K562 (cell line): ENCODE measurements around the gene UGT2B7. TPM values are rescaled to one million over a fixed set of nuclear protein-coding genes. Genes with fewer than 3 reads are reported as not detected.

Experiments
- ATAC-seq: fragments of 200-7000 bp; cut with Tn5 transposase; 3 replicates; pipeline ENCODE4 v1.9.1; 2020; ENCODE audit warnings: moderate library complexity
- BruUV-seq: library from RNA; stranded (reverse); fragments of 400-500 nt; replicated peaks from 2 replicates; lab custom pipeline; 2021; lab: Mats Ljungman, UMichigan
- CTCF ChIA-PET: fragments of 300-600 bp; formaldehyde crosslinking; extraction: SDS; loops from one replicate; lab custom pipeline; 2021; ENCODE audit warnings: low intra/inter-chr PET ratio; lab: Yijun Ruan, JAX
- POLR2A ChIA-PET: fragments of 300-600, 350-650 bp; sonication (Branson Sonifier 250); formaldehyde crosslinking; extraction: SDS; loops from one replicate; lab custom pipeline; 2021; ENCODE audit warnings: antibody characterized with exemption, inconsistent platforms; lab: Yijun Ruan, JAX
- DNase-seq, 4 experiments: peaks; one replicate each; pipeline versions ENCODE4 v3.0.0 to v3.0.0-alpha.2; 2011 to 2018; ENCODE audit warnings: low spot score in 3 of 4, mixed read lengths in 3 of 4; ENCODE audit errors: extremely low read depth in 1 of 4
- FAIRE-seq: peaks from 2 replicates; lab custom pipeline; 2011; peaks lifted over from hg19 to GRCh38; lab: Jason Lieb, UNC
- H2AFZ ChIP-seq: 2 replicates; pipeline ENCODE4 v1.6.0; 2011; ENCODE audit warnings: low read depth, low read length, control low read depth, inconsistent platforms
- H3K27ac ChIP-seq: fragments of 200-600 bp; 3 replicates; pipeline ENCODE4 v1.8.0; 2011; ENCODE audit warnings: low read depth, mild to moderate bottlenecking, control low read depth, inconsistent platforms, low read length, moderate library complexity, mixed read lengths; ENCODE audit errors: extremely low read depth
- H3K27me3 ChIP-seq, 2 experiments: fragments of 300-600 bp in 1 of 2; 2 replicates in 1 of 2; 3 replicates in 1 of 2; pipeline versions ENCODE4 v1.6.0 to v1.8.0; 2011; ENCODE audit warnings: inconsistent platforms in 2 of 2, low read length in 2 of 2, mild to moderate bottlenecking in 1 of 2, mixed read lengths in 1 of 2, moderate library complexity in 1 of 2; ENCODE audit not compliant: control insufficient read depth in 2 of 2, insufficient read depth in 2 of 2
- H3K36me3 ChIP-seq: fragments of 300-600 bp; 3 replicates; pipeline ENCODE4 v1.8.0; 2011; ENCODE audit warnings: mild to moderate bottlenecking, low read length, inconsistent platforms; ENCODE audit not compliant: control insufficient read depth, insufficient read depth
- H3K4me1 ChIP-seq, 2 experiments: fragments of 200-600 bp in 1 of 2; replicated peaks in 1 of 2; 2 replicates in 1 of 2; 3 replicates in 1 of 2; pipeline versions ENCODE4 v1.5.1 to v1.8.0; 2011; ENCODE audit warnings: inconsistent platforms in 2 of 2, low read length in 2 of 2, mild to moderate bottlenecking in 1 of 2, mixed read lengths in 1 of 2, moderate library complexity in 1 of 2; ENCODE audit not compliant: control insufficient read depth in 2 of 2, insufficient read depth in 2 of 2
- H3K4me2 ChIP-seq: 2 replicates; pipeline ENCODE4 v1.6.1; 2011; ENCODE audit warnings: low read length, control low read depth, inconsistent platforms, mixed read lengths; ENCODE audit not compliant: insufficient read depth
- H3K4me3 ChIP-seq: fragments of 200-600 bp; sonication (generic), shearing (Covaris generic); 2 replicates; pipeline ENCODE4 v1.5.1; 2016; ENCODE audit warnings: control low read depth, inconsistent platforms
- H3K79me2 ChIP-seq: fragments of 200-600 bp; 3 replicates; pipeline ENCODE4 v1.8.0; 2011; ENCODE audit warnings: low read length, inconsistent platforms; ENCODE audit not compliant: control insufficient read depth, insufficient read depth
- H3K9ac ChIP-seq, 2 experiments: 2 replicates each; pipeline versions ENCODE4 v1.6.0 to v1.6.1; 2011; ENCODE audit warnings: low read depth in 2 of 2, low read length in 2 of 2, control low read depth in 1 of 2, inconsistent platforms in 1 of 2, mild to moderate bottlenecking in 1 of 2, mixed read lengths in 1 of 2; ENCODE audit not compliant: insufficient read depth in 1 of 2
- H3K9me1 ChIP-seq: one replicate; pipeline ENCODE4 v1.6.0; 2011; ENCODE audit warnings: inconsistent platforms, mild to moderate bottlenecking, low read length, moderate library complexity; ENCODE audit not compliant: control insufficient read depth, insufficient read depth
- H3K9me3 ChIP-seq: replicated peaks from 2 replicates; pipeline ENCODE4 v1.5.1; 2011; ENCODE audit warnings: low read depth, low read length, inconsistent platforms; ENCODE audit not compliant: control insufficient read depth, insufficient read depth
- H4K20me1 ChIP-seq: replicated peaks from 2 replicates; pipeline ENCODE4 v1.6.1; 2011; ENCODE audit warnings: low read length, inconsistent platforms, mixed read lengths; ENCODE audit not compliant: control insufficient read depth, insufficient read depth
- CREB1 ChIP-seq, 2 experiments: sonication (generic) in 1 of 2; formaldehyde crosslinking in 1 of 2; IDR thresholded peaks; 2 replicates each; pipeline versions ENCODE4 v1.6.1 to v1.8.0; 2012 to 2022; ENCODE audit warnings: inconsistent platforms in 1 of 2, mild to moderate bottlenecking in 1 of 2, missing genetic modification reagents in 1 of 2, moderate library complexity in 1 of 2
- MCM5 ChIP-seq: fragments of 450-650 bp; IDR thresholded peaks from 2 replicates; pipeline ENCODE4 v1.6.1; 2016; ENCODE audit warnings: low read depth
- PML ChIP-seq: IDR thresholded peaks from 2 replicates; pipeline ENCODE4 v1.6.1; 2012; ENCODE audit warnings: low read length, inconsistent platforms
- SMARCA5 ChIP-seq: fragments of 450-650 bp; IDR thresholded peaks from 2 replicates; pipeline ENCODE4 v1.6.1; 2016
- STAT5A ChIP-seq: IDR thresholded peaks from 2 replicates; pipeline ENCODE4 v1.6.1; 2012; ENCODE audit warnings: low read length, inconsistent platforms, borderline replicate concordance
- WHSC1 ChIP-seq: IDR thresholded peaks from one replicate; pipeline ENCODE4 v1.6.1; 2012; ENCODE audit warnings: low read length, control low read depth, inconsistent platforms
- ZKSCAN1 ChIP-seq: fragments of 150-350 bp; IDR thresholded peaks from 2 replicates; pipeline ENCODE4 v1.6.1; 2016; ENCODE audit warnings: low read depth, low read length
- ZNF3 ChIP-seq: fragments of 250-450 bp; sonication (Bioruptor Pico); IDR thresholded peaks from 2 replicates; pipeline ENCODE4 v1.5.0; 2021; ENCODE audit warnings: mild to moderate bottlenecking, moderate library complexity
- ZNF316 ChIP-seq: fragments of 450-650 bp; IDR thresholded peaks from 2 replicates; pipeline ENCODE4 v1.6.1; 2016
- WGBS: fragments of 100-300 bp; shearing (Covaris generic); methylation state at CpG from one replicate; pipeline ENCODE4 v1.1.6; 2016; ENCODE audit warnings: low coverage, mixed read lengths; ENCODE audit not compliant: insufficient coverage; ENCODE audit errors: missing lambda C conversion rate; 5-methylcytosine and 5-hydroxymethylcytosine counted together
- in situ Hi-C: fragments of 300-500 bp; cut with MboI; formaldehyde crosslinking; loops from 4 replicates; pipeline ENCODE4 v1.15.0; 2018; ENCODE audit warnings: inconsistent platforms, mixed read lengths
- intact Hi-C: fragments of 100-400 bp; cut with micrococcal nuclease; formaldehyde crosslinking; loops from 2 replicates; pipeline ENCODE4 v1.14.2; 2022
- polyA plus RNA-seq, 8 experiments: library from polyadenylated mRNA; depleted of rRNA in 4 of 8; stranded (reverse) in 5 of 8; unstranded in 3 of 8; fragments of >200 nt; fragmentation: Nextera tagmentation in 2 of 8; fragmentation: Illumina TruSeq in 1 of 8; extraction: Ambion mirVana in 2 of 8; extraction: Trizol in 1 of 8; gene quantifications; 2 replicates each; pipeline versions ENCODE4 v1.2.1 to v1.2.3, GENCODE V29; 2011 to 2014; ENCODE audit warnings: inconsistent platforms in 1 of 8, missing spikeins in 1 of 8
- total RNA-seq, 7 experiments: library from RNA; depleted of rRNA in 6 of 7; stranded (reverse); fragments of >200 nt in 6 of 7; fragmentation: Illumina TruSeq in 2 of 7; extraction: Trizol in 2 of 7; gene quantifications; 2 replicates each; pipeline versions ENCODE4 v1.2.1 to v1.2.3, GENCODE V29; 2011 to 2021; ENCODE audit warnings: low replicate concordance in 1 of 7
- TF ChIP-seq, protein P1 (sequence below): sonication (generic); formaldehyde crosslinking; IDR thresholded peaks from 2 replicates; pipeline ENCODE4 v1.8.0; 2022; ENCODE audit warnings: mild to moderate bottlenecking, low read depth, missing genetic modification reagents

UGT2B7 gene
- total and polyA plus RNA-seq, 9 of the 15 experiments (the other 6 are each of a cell fraction or from before 2014, with no cell fraction given): 0.04 to 0.18 (median 0.14) TPM; not detected in 5

DNA sequence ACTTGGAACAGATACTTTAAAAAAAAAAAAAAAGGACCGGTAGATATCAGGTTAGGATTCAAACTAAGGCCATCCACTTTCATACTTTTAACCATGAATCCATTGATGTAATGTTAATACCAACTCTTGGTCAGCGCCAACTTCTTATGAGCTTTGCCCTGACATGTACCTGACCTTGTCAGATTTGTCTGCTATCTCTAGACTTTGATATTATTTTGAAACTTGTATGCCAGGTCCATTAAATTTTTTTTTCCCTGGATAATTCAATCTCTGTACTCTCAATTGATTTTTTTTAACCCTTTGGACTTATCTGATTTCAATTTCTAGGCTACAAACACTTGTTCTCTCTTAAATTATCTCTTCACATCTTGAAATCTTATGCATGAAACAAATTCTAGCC is 27.2 kb upstream of the UGT2B7 start:
- no peak overlapping the region for H3K4me2 ChIP-seq
- H3K27me3 ChIP-seq: no peaks in the 10 kb centered on the region
- FAIRE-seq: no peak
- H3K79me2 ChIP-seq: no peaks in the 10 kb centered on the region
- intact Hi-C loops: no loop called here
- no peaks in the 10 kb centered on the region for H3K9me3 ChIP-seq
- TF ChIP-seq MCM5 (no peak), ZNF316 (no peak), PML (no peak), SMARCA5 (no peak), STAT5A (no peak), WHSC1 (no peak), ZKSCAN1 (no peak), ZNF3 (CRISPR knock-in tag) (no peak), CREB1 (IDR thresholded peaks at IDR 0.05) (no peak), CREB1 (CRISPR knock-in tag; IDR thresholded peaks at IDR 0.05) (no peak)
- TF ChIP-seq, protein P1, sequence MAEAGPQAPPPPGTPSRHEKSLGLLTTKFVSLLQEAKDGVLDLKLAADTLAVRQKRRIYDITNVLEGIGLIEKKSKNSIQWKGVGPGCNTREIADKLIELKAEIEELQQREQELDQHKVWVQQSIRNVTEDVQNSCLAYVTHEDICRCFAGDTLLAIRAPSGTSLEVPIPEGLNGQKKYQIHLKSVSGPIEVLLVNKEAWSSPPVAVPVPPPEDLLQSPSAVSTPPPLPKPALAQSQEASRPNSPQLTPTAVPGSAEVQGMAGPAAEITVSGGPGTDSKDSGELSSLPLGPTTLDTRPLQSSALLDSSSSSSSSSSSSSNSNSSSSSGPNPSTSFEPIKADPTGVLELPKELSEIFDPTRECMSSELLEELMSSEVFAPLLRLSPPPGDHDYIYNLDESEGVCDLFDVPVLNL (CRISPR knock-in tag): no peak
- TF ChIP-seq, all 486 proteins: peak for 0
- no peaks in the 10 kb centered on the region for H3K9me1 ChIP-seq
- WGBS: 0% methylated on average over 2 of the region's 2 CpGs
- H4K20me1 ChIP-seq: no peaks in the 10 kb centered on the region
- no TSS peak for BruUV-seq
- DNase-seq (no peak), ATAC-seq (no peak)
- H3K4me3 ChIP-seq: no peak overlapping the region
- H3K27ac ChIP-seq: no peak overlapping the region
- POLR2A ChIA-PET: no interaction called here
- no peak overlapping the region for H3K9ac ChIP-seq
- CTCF ChIA-PET: interaction anchor here (0.6 kb wide), 1 partner anchor 64 kb away, joined by 3 read pairs; no protein-coding TSS in a partner anchor
- in situ Hi-C loops: no loop called here
- H3K4me1 ChIP-seq: no peaks in the 10 kb centered on the region
- H2AFZ ChIP-seq: no peak overlapping the region
- no peaks in the 10 kb centered on the region for H3K36me3 ChIP-seq
